Esophagus muscularis mucosa (tissue), 4 donors: ENCODE results near the gene COQ2. TPM values are rescaled to one million over a fixed set of nuclear protein-coding genes. Genes with fewer than 3 reads are reported as not detected.
"Not testable (repeated sequence)": the region's sequence is repeated elsewhere in the genome, so short reads cannot be mapped to it uniquely, and the experiment has no call there.

Source experiments
- DNase-seq: peaks from one replicate; pipeline ENCODE4 v3.0.0-alpha.2; 2017; ENCODE audit errors: extremely low spot score
- H3K27ac ChIP-seq, 4 donors: fragments of 200-600 bp; sonication (generic); replicated peaks in 1 of 4; 1 replicate in 3 of 4; 2 replicates in 1 of 4; pipeline ENCODE4 v1.5.1; 2016 to 2019; ENCODE audit warnings: mild to moderate bottlenecking in 1 of 4
- H3K27me3 ChIP-seq, 4 donors: fragments of 200-600 bp; sonication (generic); one replicate each; pipeline versions ENCODE4 v1.5.1 to v1.6.0; 2016 to 2019
- H3K36me3 ChIP-seq, 4 donors: fragments of 200-600 bp; sonication (generic); one replicate each; pipeline ENCODE4 v1.5.1; 2016 to 2019
- H3K4me1 ChIP-seq, 4 donors: fragments of 200-600 bp; sonication (generic); one replicate each; pipeline ENCODE4 v1.5.1; 2016 to 2019
- H3K4me3 ChIP-seq, 4 donors: fragments of 200-600 bp; sonication (generic); 1 replicate in 2 of 4; 2 replicates in 2 of 4; pipeline ENCODE4 v1.5.1; 2016 to 2019; ENCODE audit warnings: mild to moderate bottlenecking in 4 of 4, moderate library complexity in 1 of 4
- H3K9me3 ChIP-seq, 4 donors: fragments of 200-600 bp; sonication (generic); 1 replicate in 3 of 4; 2 replicates in 1 of 4; pipeline ENCODE4 v1.5.1; 2016 to 2019
- CTCF ChIP-seq, 3 experiments: fragments of 200-600 bp in 2 of 3; fragments of 450-650 bp in 1 of 3; sonication (generic) in 2 of 3; IDR thresholded peaks; one replicate each; pipeline ENCODE4 v1.5.1; 2017 to 2019; ENCODE audit warnings: antibody characterized with exemption in 3 of 3, mild to moderate bottlenecking in 2 of 3, moderate library complexity in 1 of 3
- EP300 ChIP-seq: sonication (generic); formaldehyde crosslinking; IDR thresholded peaks from one replicate; pipeline ENCODE4 v1.6.1; 2017; ENCODE audit warnings: antibody characterized with exemption
- POLR2A ChIP-seq: fragments of 450-650 bp; IDR thresholded peaks from one replicate; pipeline ENCODE4 v1.6.1; 2017; ENCODE audit warnings: antibody characterized with exemption, moderate library complexity, mild to moderate bottlenecking, low read depth
- POLR2AphosphoS5 ChIP-seq, 2 donors: sonication (generic); formaldehyde crosslinking; IDR thresholded peaks; one replicate each; pipeline ENCODE4 v1.6.1; 2017; ENCODE audit warnings: antibody characterized with exemption in 2 of 2
- WGBS: methylation state at CpG from one replicate; pipeline ENCODE4 v1.1.5; 2018; 5-methylcytosine and 5-hydroxymethylcytosine counted together
- intact Hi-C: fragments of 100-400 bp; cut with DNase I; formaldehyde crosslinking; loops from one replicate; pipeline ENCODE4 v1.15.1; 2023
- total RNA-seq, 4 donors: library from RNA; depleted of rRNA; stranded (reverse); fragments of >200 nt; gene quantifications; one replicate each; pipeline versions ENCODE4 v1.1.0 to v1.2.1, GENCODE V29; 2016

The COQ2 gene
- total RNA-seq, 4 donors from 2014 or later: 4.6 to 6.5 (median 5.4) TPM

GRCh38 chr4:83285055-83285407 is 433 bp upstream of the COQ2 start:
- TF ChIP-seq POLR2A (no peak), POLR2AphosphoS5 (IDR thresholded peaks at IDR 0.05) (no peak)

GRCh38 chr4:83283181-83283580 is 1.4 kb downstream of the COQ2 start:
- H3K4me3 ChIP-seq: no peak overlapping the region
- intact Hi-C loops: loop anchor here (5.0 to 10.0 kb wide), 5 partner anchors 172 to 821 kb away; partner anchors contain the start of genes HELQ, LIN54, MRPS18C and SEC31A
- no peak for DNase-seq
- peaks cover 0 to 7% (median 3%) of the 10 kb centered on the region in 4 donors for H3K36me3 ChIP-seq
- peaks cover 13 to 21% (median 15%) of the 10 kb centered on the region in 4 donors for H3K4me1 ChIP-seq
- H3K27ac ChIP-seq: no peak overlapping the region
- WGBS: 88% methylated on average over 7 of the region's 7 CpGs
- H3K27me3 ChIP-seq: no peaks in the 10 kb centered on the region
- TF ChIP-seq CTCF (IDR thresholded peaks at IDR 0.05): no peak
- no peaks in the 10 kb centered on the region for H3K9me3 ChIP-seq

More at GRCh38 chr4:83285055-83285407, 433 bp upstream of the COQ2 start:
- Histone ChIP-seq H3K9me3 (no peaks in the 10 kb centered on the region), H3K36me3 (no peaks in the 10 kb centered on the region), H3K27me3 (no peaks in the 10 kb centered on the region), H3K4me1 (peaks cover 13 to 21% (median 15%) of the 10 kb centered on the region in 4 donors), H3K27ac (peak overlapping the region; percentile 91 to 98 (median 96)), H3K4me3 (peak overlapping the region; percentile 78 to 89 (median 86))
- WGBS: 5% methylated on average over 9 of the region's 9 CpGs
- intact Hi-C loops: loop anchor here (10.0 kb wide), 3 partner anchors 170 to 390 kb away; partner anchors contain the start of genes HELQ, LIN54, MRPS18C and SEC31A
- no peak for DNase-seq

GRCh38 chr4:83282049-83282535 is 2.5 kb downstream of the COQ2 start:
- Histone ChIP-seq H3K36me3 (peaks cover 0 to 9% (median 4%) of the 10 kb centered on the region in 4 donors), H3K4me1 (peaks cover 13 to 21% (median 15%) of the 10 kb centered on the region in 4 donors), H3K9me3 (no peaks in the 10 kb centered on the region), H3K27me3 (no peaks in the 10 kb centered on the region), H3K27ac (no peak overlapping the region), H3K4me3 (no peak overlapping the region)
- intact Hi-C loops: loop anchor here (5.0 to 10.0 kb wide), 5 partner anchors 173 to 820 kb away; partner anchors contain the start of genes HELQ, LIN54, MRPS18C and SEC31A
- WGBS: 28% methylated on average over 4 of the region's 4 CpGs
- no peak for DNase-seq
- TF ChIP-seq CTCF (IDR thresholded peaks at IDR 0.05) (peak; percentile 61 to 74 (median 67)), POLR2A (no peak)

GRCh38 chr4:83281307-83281706 is 3.3 kb downstream of the COQ2 start:
- WGBS: 70% methylated on average over 4 of the region's 4 CpGs
- H3K4me1 ChIP-seq: peaks cover 13 to 21% (median 15%) of the 10 kb centered on the region in 4 donors
- no peak for DNase-seq
- no peaks in the 10 kb centered on the region for H3K9me3 ChIP-seq
- intact Hi-C loops: loop anchor here (5.0 to 10.0 kb wide), 5 partner anchors 173 to 819 kb away; partner anchors contain the start of genes HELQ, LIN54, MRPS18C and SEC31A
- no peak overlapping the region for H3K27ac ChIP-seq
- TF ChIP-seq POLR2AphosphoS5 (IDR thresholded peaks at IDR 0.05) (no peak), CTCF (IDR thresholded peaks at IDR 0.05) (no peak), EP300 (no peak), POLR2A (no peak)
- no peaks in the 10 kb centered on the region for H3K27me3 ChIP-seq
- no peak overlapping the region for H3K4me3 ChIP-seq
- H3K36me3 ChIP-seq: peaks cover 0 to 9% (median 4%) of the 10 kb centered on the region in 4 donors

GRCh38 chr4:83276299-83277040 is 8.1 kb downstream of the COQ2 start:
- Histone ChIP-seq H3K27ac (no peak overlapping the region), H3K36me3 (peaks cover 0 to 27% (median 15%) of the 10 kb centered on the region in 4 donors), H3K27me3 (no peaks in the 10 kb centered on the region), H3K4me1 (no peaks in the 10 kb centered on the region), H3K9me3 (no peaks in the 10 kb centered on the region), H3K4me3 (no peak overlapping the region)
- TF ChIP-seq POLR2AphosphoS5 (IDR thresholded peaks at IDR 0.05) (no peak), POLR2A (no peak), EP300 (no peak), CTCF (IDR thresholded peaks at IDR 0.05) (no peak)
- intact Hi-C loops: no loop called here
- WGBS: 79% methylated on average over 3 of the region's 3 CpGs
- no peak for DNase-seq

GRCh38 chr4:83273926-83274325 is 10.7 kb downstream of the COQ2 start:
- H3K27ac ChIP-seq, H3K4me3 ChIP-seq, intact Hi-C loops, H3K4me1 ChIP-seq, H3K27me3 ChIP-seq, DNase-seq, H3K9me3 ChIP-seq: not testable (repeated sequence)
- WGBS: 89% methylated on average over 3 of the region's 3 CpGs
- H3K36me3 ChIP-seq: peaks cover 0 to 46% (median 29%) of the 10 kb centered on the region in 4 donors
